HG02970 (cell line): ENCODE data around the gene SEC24D.
A peak's percentile ranks its signal among the peaks of the same experiment; 100 is the strongest.

Experiments
- ATAC-seq: cut with Tn5 transposase; IDR thresholded peaks from one replicate; pipeline ENCODE4 v1.9.1; 2021; ENCODE audit warnings: mild to moderate bottlenecking, moderate library complexity, moderate number of reproducible peaks; ENCODE audit not compliant: unreplicated experiment, low FRiP score

SEC24D gene

GRCh38 chr4:118846979-118847378 lies 11.1 kb upstream of the SEC24D start:
- no peak for ATAC-seq

- ATAC-seq, result no peak
Observed at GRCh38 chr4:118845552-118846050, 9.7 kb upstream of the SEC24D start.

GRCh38 chr4:118843237-118843636 lies 7.3 kb upstream of the SEC24D start:
- no peak for ATAC-seq

- ATAC-seq, result no peak
Observed at GRCh38 chr4:118842055-118842454, 6.1 kb upstream of the SEC24D start.

GRCh38 chr4:118839221-118839927 lies 3.4 kb upstream of the SEC24D start:
- ATAC-seq, result no peak

- ATAC-seq, result no peak
Observed at GRCh38 chr4:118837121-118837507, 1.2 kb upstream of the SEC24D start.

GRCh38 chr4:118836301-118837120 lies 585 bp upstream of the SEC24D start:
- ATAC-seq, result peak; percentile 36

- ATAC-seq, result peak; percentile 61
Observed at GRCh38 chr4:118834960-118835569, 861 bp downstream of the SEC24D start.

GRCh38 chr4:118834070-118834469 lies 1.9 kb downstream of the SEC24D start:
- ATAC-seq, result no peak

- ATAC-seq, result no peak
Observed at GRCh38 chr4:118833192-118833820, 2.6 kb downstream of the SEC24D start.

GRCh38 chr4:118829107-118829506 lies 6.8 kb downstream of the SEC24D start:
- no peak for ATAC-seq

GRCh38 chr4:118826723-118827444 lies 9.0 kb downstream of the SEC24D start:
- ATAC-seq, result no peak

- ATAC-seq, result no peak
Observed at GRCh38 chr4:118825799-118826198, 10.1 kb downstream of the SEC24D start.

GRCh38 chr4:118824141-118824540 lies 11.8 kb downstream of the SEC24D start:
- ATAC-seq, result no peak

- ATAC-seq, result no peak
Observed at GRCh38 chr4:118823471-118823870, 12.5 kb downstream of the SEC24D start.

- ATAC-seq, result no peak
Observed at GRCh38 chr4:118821590-118822293, 14.2 kb downstream of the SEC24D start.

GRCh38 chr4:118817178-118817930 lies 18.6 kb downstream of the SEC24D start:
- no peak for ATAC-seq

- no peak for ATAC-seq
Observed at GRCh38 chr4:118816538-118817177, 19.3 kb downstream of the SEC24D start.
